NK-92 (cell line): ENCODE data around the gene ATP11C.
"Not testable (repeated sequence)": the region's sequence is repeated elsewhere in the genome, so short reads cannot be mapped to it uniquely, and the experiment has no call there.

Experiments
- DNase-seq: peaks from one replicate; lab custom pipeline; 2025; ENCODE audit not compliant: unreplicated experiment; lab: John Stamatoyannopoulos, UW

ATP11C gene

GRCh38 chrX:139932901-139933796 is at the start of gene ATP11C:
ATP11C (minus strand) TSS chrX:139933053; CDS start chrX:139932042, 1,011 bp downstream.
- DNase-seq: no peak

GRCh38 chrX:139974471-139974870 is 41.6 kb upstream of the ATP11C start:
- DNase-seq: no peak

- no peak for DNase-seq
Observed at GRCh38 chrX:139972629-139973624, 40.1 kb upstream of the ATP11C start.

GRCh38 chrX:139972113-139972512 is 39.3 kb upstream of the ATP11C start:
- no peak for DNase-seq

GRCh38 chrX:139971394-139971749 is 38.5 kb upstream of the ATP11C start:
- no peak for DNase-seq

GRCh38 chrX:139969286-139969685 is 36.4 kb upstream of the ATP11C start:
- DNase-seq: no peak

- no peak for DNase-seq
Observed at GRCh38 chrX:139967750-139968149, 34.9 kb upstream of the ATP11C start.

- no peak for DNase-seq
Observed at GRCh38 chrX:139967300-139967699, 34.4 kb upstream of the ATP11C start.

- DNase-seq: not testable (repeated sequence)
Observed at GRCh38 chrX:139966159-139966558, 33.3 kb upstream of the ATP11C start.

- DNase-seq: no peak
Observed at GRCh38 chrX:139965421-139965820, 32.6 kb upstream of the ATP11C start, which contains the start of gene CXorf66. CXorf66 (minus strand) TSS chrX:139965521; CDS start chrX:139965496, 25 bp downstream.

- DNase-seq: not testable (repeated sequence)
Observed at GRCh38 chrX:139961091-139961490, 28.2 kb upstream of the ATP11C start.

- DNase-seq: no peak
Observed at GRCh38 chrX:139949703-139950102, 16.9 kb upstream of the ATP11C start.

- no peak for DNase-seq
Observed at GRCh38 chrX:139945075-139945474, 12.2 kb upstream of the ATP11C start.

- DNase-seq: no peak
Observed at GRCh38 chrX:139936259-139936658, 3.4 kb upstream of the ATP11C start.

- no peak for DNase-seq
Observed at GRCh38 chrX:139933904-139934303, 1.1 kb upstream of the ATP11C start.

- DNase-seq: no peak
Observed at GRCh38 chrX:139932073-139932900, 566 bp downstream of the ATP11C start.

GRCh38 chrX:139931646-139932072 is 1.2 kb downstream of the ATP11C start:
- DNase-seq: no peak

- DNase-seq: no peak
Observed at GRCh38 chrX:139930916-139931645, 1.8 kb downstream of the ATP11C start.

GRCh38 chrX:139930401-139930800 is 2.5 kb downstream of the ATP11C start:
- DNase-seq: no peak

- DNase-seq: no peak
Observed at GRCh38 chrX:139929876-139930275, 3.0 kb downstream of the ATP11C start.
